HCT116 (cell line): ENCODE measurements around the gene ARRDC2. TPM values are rescaled to one million over a fixed set of nuclear protein-coding genes. Genes with fewer than 3 reads are reported as not detected.

Experiments used
- ATAC-seq: fragments of 200-7000 bp; cut with Tn5 transposase; 2 replicates; pipeline ENCODE4 v1.9.1; 2020; ENCODE audit warnings: mild to moderate bottlenecking, moderate library complexity
- BruUV-seq: library from RNA; stranded (reverse); fragments of 400-500 nt; replicated peaks from 2 replicates; lab custom pipeline; 2021; lab: Mats Ljungman, UMichigan
- CTCF ChIA-PET: fragments of 300-600 bp; sonication (Branson Sonifier 250); formaldehyde crosslinking; loops from one replicate; lab custom pipeline; 2021; ENCODE audit warnings: antibody characterized with exemption; lab: Charles Lee
- POLR2A ChIA-PET: fragments of 300-600, 350-600 bp; sonication (Branson Sonifier 250); formaldehyde crosslinking; loops from one replicate; lab custom pipeline; 2021; ENCODE audit warnings: antibody characterized with exemption; lab: Charles Lee
- RAD21 ChIA-PET, 2 experiments: fragments of 300-600 bp; sonication (Branson Sonifier 250); formaldehyde crosslinking; loops; one replicate each; lab custom pipeline; 2023; ENCODE audit warnings: low total read pairs in 2 of 2; ENCODE audit not compliant: uncharacterized antibody in 2 of 2, unreplicated experiment in 2 of 2, low non-redundant PET in 1 of 2; lab: Charles Lee
- DNase-seq: peaks from one replicate; pipeline ENCODE4 v3.0.0-alpha.2; 2010; ENCODE audit warnings: low read depth, low spot score
- H2AFZ ChIP-seq: fragments of 200-600 bp; shearing (Covaris generic), sonication (generic); 2 replicates; pipeline ENCODE4 v1.6.1; 2017; ENCODE audit warnings: low read depth, mixed run types, mixed read lengths, antibody characterized with exemption, low read length; ENCODE audit not compliant: poor library complexity, severe bottlenecking
- H3K27ac ChIP-seq: 2 replicates; pipeline ENCODE4 v1.5.1; 2012; ENCODE audit warnings: low read depth, low read length
- H3K27me3 ChIP-seq: fragments of 200-600 bp; sonication (generic); 2 replicates; pipeline ENCODE4 v1.6.1; 2016; ENCODE audit warnings: mixed run types, low read length, mixed read lengths; ENCODE audit not compliant: insufficient read depth
- H3K36me3 ChIP-seq, 2 experiments: fragments of 200-500 bp in 1 of 2; fragments of 200-600 bp in 1 of 2; sonication (Bioruptor generic) in 1 of 2; sonication (generic) in 1 of 2; 2 replicates each; pipeline versions ENCODE4 v1.5.1 to v1.6.1; 2014 to 2016; ENCODE audit warnings: low read length in 2 of 2, inconsistent platforms in 1 of 2, mixed read lengths in 1 of 2, mixed run types in 1 of 2; ENCODE audit not compliant: insufficient read depth in 2 of 2, control insufficient read depth in 1 of 2
- H3K4me1 ChIP-seq, 2 experiments: fragments of 200-600 bp in 1 of 2; sonication (generic) in 1 of 2; 2 replicates each; pipeline versions ENCODE4 v1.5.1 to v1.6.1; 2012 to 2017; ENCODE audit warnings: low read length in 2 of 2, inconsistent platforms in 1 of 2, mild to moderate bottlenecking in 1 of 2, mixed read lengths in 1 of 2, mixed run types in 1 of 2, moderate library complexity in 1 of 2; ENCODE audit not compliant: insufficient read depth in 2 of 2, control insufficient read depth in 1 of 2
- H3K4me2 ChIP-seq: fragments of 200-600 bp; sonication (generic); 2 replicates; pipeline ENCODE4 v1.6.1; 2017; ENCODE audit warnings: mixed run types, low read length, mixed read lengths
- H3K4me3 ChIP-seq, 2 experiments: fragments of 200-600 bp in 1 of 2; sonication (generic) in 1 of 2; replicated peaks in 1 of 2; 2 replicates each; pipeline ENCODE4 v1.5.1; 2011 to 2016; ENCODE audit warnings: low read length in 2 of 2, control low read depth in 1 of 2, low read depth in 1 of 2, mild to moderate bottlenecking in 1 of 2, mixed read lengths in 1 of 2, mixed run types in 1 of 2
- H3K79me2 ChIP-seq: fragments of 200-600 bp; sonication (generic); 2 replicates; pipeline ENCODE4 v1.6.1; 2017; ENCODE audit warnings: mild to moderate bottlenecking, mixed run types, low read length, moderate library complexity, mixed read lengths; ENCODE audit not compliant: insufficient read depth
- H3K9ac ChIP-seq: fragments of 200-600 bp; sonication (generic); 2 replicates; pipeline ENCODE4 v1.6.1; 2016; ENCODE audit warnings: low read length, mixed read lengths
- H3K9me2 ChIP-seq: fragments of 200-600 bp; sonication (generic), shearing (Covaris generic); 2 replicates; pipeline ENCODE4 v1.6.1; 2017; ENCODE audit warnings: mixed run types, mild to moderate bottlenecking, moderate library complexity; ENCODE audit not compliant: insufficient read depth
- H3K9me3 ChIP-seq, 2 experiments: fragments of 200-500 bp in 1 of 2; fragments of 200-600 bp in 1 of 2; sonication (Bioruptor generic) in 1 of 2; sonication (generic) in 1 of 2; 2 replicates each; pipeline ENCODE4 v1.6.1; 2014 to 2017; ENCODE audit warnings: low read length in 2 of 2, mixed read lengths in 2 of 2, inconsistent platforms in 1 of 2, low read depth in 1 of 2, mild to moderate bottlenecking in 1 of 2, mixed run types in 1 of 2, moderate library complexity in 1 of 2; ENCODE audit not compliant: control insufficient read depth in 1 of 2, insufficient read depth in 1 of 2
- H4K20me1 ChIP-seq: fragments of 200-600 bp; sonication (generic), shearing (Covaris generic); 2 replicates; pipeline ENCODE4 v1.6.1; 2017; ENCODE audit warnings: mixed run types, mild to moderate bottlenecking, moderate library complexity; ENCODE audit not compliant: insufficient read depth
- CEBPB ChIP-seq: IDR thresholded peaks from 2 replicates; pipeline ENCODE4 v1.6.1; 2012; ENCODE audit warnings: low read depth
- EZH2 ChIP-seq: fragments of 200-600 bp; sonication (generic); IDR thresholded peaks from 2 replicates; pipeline ENCODE4 v1.6.1; 2017; ENCODE audit warnings: antibody characterized with exemption, mixed run types
- EZH2phosphoT487 ChIP-seq: fragments of 200-600 bp; IDR thresholded peaks from 2 replicates; pipeline ENCODE4 v1.6.1; 2018; ENCODE audit warnings: antibody characterized with exemption, borderline replicate concordance
- FOSL1 ChIP-seq: IDR thresholded peaks from 2 replicates; pipeline ENCODE4 v1.6.1; 2012; ENCODE audit warnings: low read depth
- POLR2A ChIP-seq: IDR thresholded peaks from 2 replicates; pipeline ENCODE4 v1.7.0; 2011; ENCODE audit warnings: borderline replicate concordance; ENCODE audit not compliant: insufficient read depth, insufficient read length; ENCODE audit errors: extremely low read depth
- POLR2AphosphoS5 ChIP-seq: IDR thresholded peaks from 2 replicates; pipeline ENCODE4 v1.6.1; 2011; ENCODE audit warnings: mild to moderate bottlenecking, low read depth, low read length, moderate library complexity
- SP1 ChIP-seq: IDR thresholded peaks from 2 replicates; pipeline ENCODE4 v1.6.1; 2012; ENCODE audit warnings: low read depth
- SRF ChIP-seq: IDR thresholded peaks from 2 replicates; pipeline ENCODE4 v1.6.1; 2012; ENCODE audit warnings: low read depth
- YY1 ChIP-seq: IDR thresholded peaks from 2 replicates; pipeline ENCODE4 v1.6.1; 2011; ENCODE audit warnings: low read length, low read depth, moderate library complexity, mild to moderate bottlenecking; ENCODE audit not compliant: insufficient replicate concordance; ENCODE audit errors: extremely low read depth
- ZFX ChIP-seq: fragments of 450-650 bp; IDR thresholded peaks from 2 replicates; pipeline ENCODE4 v1.6.1; 2017
- intact Hi-C: fragments of 100-400 bp; cut with micrococcal nuclease; formaldehyde crosslinking; loops from 2 replicates; pipeline ENCODE4 v1.10.0; 2022
- total RNA-seq: library from RNA; stranded (reverse); gene quantifications from one replicate; pipeline ENCODE4 v1.2.1, GENCODE V29; 2021; ENCODE audit not compliant: unreplicated experiment
- TF ChIP-seq, protein P1 (sequence below), 3 experiments: fragments of 200-600 bp in 1 of 3; sonication (generic) in 1 of 3; IDR thresholded peaks in 2 of 3; conservative IDR thresholded peaks in 1 of 3; 2 replicates each; pipeline ENCODE4 v1.5.1; 2012 to 2017; ENCODE audit warnings: low read depth in 2 of 3, low read length in 2 of 3, antibody characterized with exemption in 1 of 3, borderline replicate concordance in 1 of 3, control low read depth in 1 of 3, mild to moderate bottlenecking in 1 of 3, mixed read lengths in 1 of 3, mixed run types in 1 of 3, moderate library complexity in 1 of 3; ENCODE audit not compliant: insufficient read depth in 1 of 3

Gene ARRDC2
- total RNA-seq, 1 experiment from 2014 or later: 36.5 TPM

DNA sequence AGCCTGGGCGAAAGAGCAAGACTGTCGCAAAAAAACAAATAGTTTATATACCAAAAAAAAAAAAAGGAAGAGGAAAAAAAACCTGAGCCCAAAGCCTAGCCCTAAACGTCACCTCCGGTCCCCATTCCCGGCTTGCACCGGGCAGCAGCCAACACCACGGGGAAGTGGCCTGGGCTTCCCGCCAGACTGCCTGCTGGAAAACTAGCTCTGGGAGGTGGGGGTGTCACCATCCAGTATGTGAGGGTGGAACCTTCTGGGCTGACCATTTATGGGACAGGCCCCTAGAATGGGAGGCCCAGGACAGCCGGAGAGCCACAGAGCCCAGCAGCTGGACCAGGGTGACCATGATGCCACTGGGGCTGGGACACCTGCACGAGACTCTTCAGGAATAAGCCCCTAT is 41.4 kb downstream of the ARRDC2 start (continued):
- TF ChIP-seq CEBPB (no peak), YY1 (no peak)

DNA sequence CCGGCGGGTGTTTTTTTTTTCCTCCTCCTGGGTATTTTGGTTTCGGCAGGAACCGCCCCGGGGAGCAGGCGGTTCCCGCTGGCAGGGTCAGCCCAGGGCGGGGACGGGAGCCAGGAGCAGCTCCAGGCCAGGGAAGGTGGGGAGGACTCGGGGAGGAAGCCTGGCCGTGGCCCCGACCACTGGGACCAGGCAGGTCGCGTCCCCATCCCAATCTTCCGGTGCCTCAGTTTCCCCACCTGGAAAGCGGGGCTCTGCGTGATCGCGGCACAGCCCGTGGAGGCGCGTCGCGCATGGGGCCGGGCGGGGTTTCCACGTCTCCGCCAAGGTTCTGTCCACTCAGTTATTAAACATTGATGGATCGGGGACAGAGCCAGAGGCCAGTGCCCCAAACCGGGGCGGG is 43.9 kb downstream of the ARRDC2 start:
- POLR2A ChIA-PET: no interaction called here

More for the DNA sequence above, 43.9 kb downstream of the ARRDC2 start:
- TF ChIP-seq SRF (no peak), POLR2AphosphoS5 (no peak), FOSL1 (no peak), EZH2phosphoT487 (no peak), EZH2 (no peak), ZFX (no peak), SP1 (no peak), POLR2A (no peak)
- TF ChIP-seq, protein P1, sequence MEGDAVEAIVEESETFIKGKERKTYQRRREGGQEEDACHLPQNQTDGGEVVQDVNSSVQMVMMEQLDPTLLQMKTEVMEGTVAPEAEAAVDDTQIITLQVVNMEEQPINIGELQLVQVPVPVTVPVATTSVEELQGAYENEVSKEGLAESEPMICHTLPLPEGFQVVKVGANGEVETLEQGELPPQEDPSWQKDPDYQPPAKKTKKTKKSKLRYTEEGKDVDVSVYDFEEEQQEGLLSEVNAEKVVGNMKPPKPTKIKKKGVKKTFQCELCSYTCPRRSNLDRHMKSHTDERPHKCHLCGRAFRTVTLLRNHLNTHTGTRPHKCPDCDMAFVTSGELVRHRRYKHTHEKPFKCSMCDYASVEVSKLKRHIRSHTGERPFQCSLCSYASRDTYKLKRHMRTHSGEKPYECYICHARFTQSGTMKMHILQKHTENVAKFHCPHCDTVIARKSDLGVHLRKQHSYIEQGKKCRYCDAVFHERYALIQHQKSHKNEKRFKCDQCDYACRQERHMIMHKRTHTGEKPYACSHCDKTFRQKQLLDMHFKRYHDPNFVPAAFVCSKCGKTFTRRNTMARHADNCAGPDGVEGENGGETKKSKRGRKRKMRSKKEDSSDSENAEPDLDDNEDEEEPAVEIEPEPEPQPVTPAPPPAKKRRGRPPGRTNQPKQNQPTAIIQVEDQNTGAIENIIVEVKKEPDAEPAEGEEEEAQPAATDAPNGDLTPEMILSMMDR (IDR thresholded peaks at IDR 0.05 in 2 of 3, conservative IDR thresholded peaks at IDR 0.05 in 1 of 3; ENCODE audit: borderline replicate concordance in 1 of 3, insufficient read depth in 1 of 3, low read depth in 2 of 3, low read length in 2 of 3): no peak
- RAD21 ChIA-PET: no interaction called here
- no peaks in the 10 kb centered on the region for H3K36me3 ChIP-seq
- intact Hi-C loops: no loop called here
- no peaks in the 10 kb centered on the region for H4K20me1 ChIP-seq
- H3K4me1 ChIP-seq: peaks cover 0 to 10% of the 10 kb centered on the region in 2 experiments; a peak in 2 of 4 replicates
- no peaks in the 10 kb centered on the region for H3K27me3 ChIP-seq
- H3K4me2 ChIP-seq: no peak overlapping the region
- no peak overlapping the region for H2AFZ ChIP-seq
- no peak overlapping the region for H3K9ac ChIP-seq
- no peaks in the 10 kb centered on the region for H3K79me2 ChIP-seq
- DNase-seq: no peak
- ATAC-seq: no peak
- H3K4me3 ChIP-seq: no peak overlapping the region
- H3K9me2 ChIP-seq: no peaks in the 10 kb centered on the region
- CTCF ChIA-PET: no interaction called here
- H3K27ac ChIP-seq: no peak overlapping the region
- BruUV-seq: no TSS peak
- no peaks in the 10 kb centered on the region for H3K9me3 ChIP-seq
